H9 (cell line): Measurements from ENCODE around the gene WLS. TPM values are rescaled to one million over a fixed set of nuclear protein-coding genes. Genes with fewer than 3 reads are reported as not detected.

Experiments
- DNase-seq: peaks from one replicate; pipeline ENCODE4 v3.0.0-alpha.2; 2017
- H2AFZ ChIP-seq: one replicate; pipeline ENCODE4 v1.6.1; 2013; ENCODE audit warnings: mild to moderate bottlenecking, low read length, control low read depth, moderate library complexity
- H2AK5ac ChIP-seq: 2 replicates; pipeline ENCODE4 v1.6.1; 2013; ENCODE audit warnings: low read length, control low read depth, mixed read lengths; ENCODE audit not compliant: insufficient read length
- H2BK120ac ChIP-seq: one replicate; pipeline ENCODE4 v1.6.1; 2013; ENCODE audit warnings: low read depth, mild to moderate bottlenecking, low read length, control low read depth, inconsistent platforms; ENCODE audit not compliant: poor library complexity, severe bottlenecking
- H2BK12ac ChIP-seq: 2 replicates; pipeline ENCODE4 v1.6.1; 2013; ENCODE audit warnings: low read length, control low read depth, mixed read lengths, low read depth; ENCODE audit not compliant: insufficient read length
- H2BK15ac ChIP-seq: 2 replicates; pipeline ENCODE4 v1.6.1; 2013; ENCODE audit warnings: low read depth, low read length, control low read depth
- H2BK20ac ChIP-seq: one replicate; pipeline ENCODE4 v1.6.1; 2013; ENCODE audit warnings: low read depth, mild to moderate bottlenecking, low read length, control low read depth, inconsistent platforms; ENCODE audit not compliant: poor library complexity, severe bottlenecking
- H2BK5ac ChIP-seq: 2 replicates; pipeline ENCODE4 v1.6.1; 2013; ENCODE audit warnings: low read length, control low read depth, mixed read lengths; ENCODE audit not compliant: insufficient read length
- H3K14ac ChIP-seq: 2 replicates; pipeline ENCODE4 v1.6.1; 2013; ENCODE audit warnings: low read length, control low read depth; ENCODE audit not compliant: insufficient read depth
- H3K18ac ChIP-seq: 2 replicates; pipeline ENCODE4 v1.6.1; 2013; ENCODE audit warnings: low read depth, mild to moderate bottlenecking, mixed read lengths, low read length, control low read depth; ENCODE audit not compliant: insufficient read length
- H3K23ac ChIP-seq: 2 replicates; pipeline ENCODE4 v1.6.1; 2013; ENCODE audit warnings: low read length, control low read depth, mixed read lengths, low read depth; ENCODE audit not compliant: insufficient read length
- H3K23me2 ChIP-seq: 2 replicates; pipeline ENCODE4 v1.6.1; 2013; ENCODE audit warnings: low read depth, mild to moderate bottlenecking, mixed read lengths, low read length, control low read depth; ENCODE audit not compliant: insufficient read length, poor library complexity, severe bottlenecking
- H3K27ac ChIP-seq: 2 replicates; pipeline ENCODE4 v1.5.1; 2013; ENCODE audit warnings: low read length, control low read depth, mixed read lengths, low read depth; ENCODE audit not compliant: insufficient read length
- H3K27me3 ChIP-seq: 2 replicates; pipeline ENCODE4 v1.6.1; 2013; ENCODE audit warnings: low read length, control low read depth, inconsistent platforms; ENCODE audit not compliant: insufficient read depth
- H3K4ac ChIP-seq: 2 replicates; pipeline ENCODE4 v1.6.1; 2013; ENCODE audit warnings: low read depth, mild to moderate bottlenecking, control low read depth, inconsistent platforms, low read length, moderate library complexity
- H3K4me1 ChIP-seq: 2 replicates; pipeline ENCODE4 v1.6.1; 2013; ENCODE audit warnings: low read length, control low read depth, inconsistent platforms; ENCODE audit not compliant: insufficient read depth
- H3K4me2 ChIP-seq: 2 replicates; pipeline ENCODE4 v1.6.1; 2013; ENCODE audit warnings: low read length, control low read depth, mixed read lengths; ENCODE audit not compliant: insufficient read length, insufficient read depth
- H3K56ac ChIP-seq: 2 replicates; pipeline ENCODE4 v1.6.1; 2013; ENCODE audit warnings: low read depth, mild to moderate bottlenecking, mixed read lengths, low read length, control low read depth; ENCODE audit not compliant: insufficient read length
- H3K79me1 ChIP-seq: 2 replicates; pipeline ENCODE4 v1.6.1; 2013; ENCODE audit warnings: low read depth, mild to moderate bottlenecking, moderate library complexity, low read length, control low read depth, inconsistent platforms; ENCODE audit not compliant: insufficient read depth, poor library complexity, severe bottlenecking
- H3K79me2 ChIP-seq: 2 replicates; pipeline ENCODE4 v1.6.1; 2013; ENCODE audit warnings: low read length, control low read depth, inconsistent platforms; ENCODE audit not compliant: insufficient read depth
- H3K9ac ChIP-seq: 2 replicates; pipeline ENCODE4 v1.6.1; 2013; ENCODE audit warnings: low read length, control low read depth, mixed read lengths; ENCODE audit not compliant: insufficient read length; ENCODE audit errors: extremely low read depth
- H3K9me3 ChIP-seq: one replicate; pipeline ENCODE4 v1.6.1; 2013; ENCODE audit warnings: low read depth, low read length, inconsistent platforms; ENCODE audit not compliant: control insufficient read depth
- H3T11ph ChIP-seq: one replicate; pipeline ENCODE4 v1.6.1; 2013; ENCODE audit warnings: mild to moderate bottlenecking, low read length, control low read depth, inconsistent platforms
- H4K20me1 ChIP-seq: one replicate; pipeline ENCODE4 v1.6.1; 2013; ENCODE audit not compliant: control insufficient read depth, insufficient read length, insufficient read depth
- H4K5ac ChIP-seq: 2 replicates; pipeline ENCODE4 v1.6.1; 2013; ENCODE audit warnings: low read depth, mild to moderate bottlenecking, mixed read lengths, low read length, control low read depth; ENCODE audit not compliant: insufficient read length
- H4K8ac ChIP-seq: replicated peaks from 2 replicates; pipeline ENCODE4 v1.6.1; 2013; ENCODE audit warnings: low read length, control low read depth, mixed read lengths, low read depth; ENCODE audit not compliant: insufficient read length
- H4K91ac ChIP-seq: 2 replicates; pipeline ENCODE4 v1.6.1; 2013; ENCODE audit warnings: low read depth, mild to moderate bottlenecking, moderate library complexity, mixed read lengths, low read length, control low read depth; ENCODE audit not compliant: insufficient read length
- H3K27ac Mint-ChIP-seq, 3 experiments: 2 replicates in 2 of 3; 3 replicates in 1 of 3; pipeline ENCODE4 v1.8.0; 2020 to 2021; ENCODE audit warnings: mixed read lengths in 3 of 3, mild to moderate bottlenecking in 1 of 3, moderate library complexity in 1 of 3
- H3K27me3 Mint-ChIP-seq: 2 replicates; pipeline ENCODE4 v1.8.0; 2021; ENCODE audit warnings: low read depth, mild to moderate bottlenecking, moderate library complexity, mixed read lengths
- H3K36me3 Mint-ChIP-seq, 3 experiments: 2 replicates in 2 of 3; 3 replicates in 1 of 3; pipeline ENCODE4 v1.8.0; 2020 to 2021; ENCODE audit warnings: low read depth in 3 of 3, mixed read lengths in 3 of 3; ENCODE audit not compliant: insufficient read depth in 1 of 3
- H3K4me1 Mint-ChIP-seq, 2 experiments: 2 replicates each; pipeline ENCODE4 v1.8.0; 2020; ENCODE audit warnings: mixed read lengths in 2 of 2
- H3K4me3 Mint-ChIP-seq, 2 experiments: 2 replicates in 1 of 2; 3 replicates in 1 of 2; pipeline ENCODE4 v1.8.0; 2020 to 2021; ENCODE audit warnings: mild to moderate bottlenecking in 2 of 2, mixed read lengths in 2 of 2, moderate library complexity in 1 of 2
- H3K9me3 Mint-ChIP-seq, 2 experiments: 2 replicates in 1 of 2; 3 replicates in 1 of 2; pipeline ENCODE4 v1.8.0; 2020; ENCODE audit warnings: mild to moderate bottlenecking in 2 of 2, mixed read lengths in 2 of 2, moderate library complexity in 1 of 2
- WGBS: extraction: QIAGEN DNeasy Blood & Tissue Kit; methylation state at CpG from one replicate; pipeline ENCODE4 v1.1.7; 2013; ENCODE audit warnings: missing lambda C conversion rate, low lambda C conversion rate, mixed read lengths; ENCODE audit not compliant: insufficient read length; ENCODE audit errors: extremely low coverage; 5-methylcytosine and 5-hydroxymethylcytosine counted together
- total RNA-seq: library from RNA; stranded (reverse); gene quantifications from 2 replicates; pipeline ENCODE4 v1.2.1, GENCODE V29; 2021
- TF ChIP-seq, protein P1 (sequence below): fragments of 200-600 bp; sonication (generic); conservative IDR thresholded peaks from 3 replicates; pipeline ENCODE4 v1.8.0; 2021; ENCODE audit warnings: antibody characterized with exemption, mild to moderate bottlenecking

The WLS gene
- total RNA-seq, 1 experiment from 2014 or later = 0.94 TPM

DNA sequence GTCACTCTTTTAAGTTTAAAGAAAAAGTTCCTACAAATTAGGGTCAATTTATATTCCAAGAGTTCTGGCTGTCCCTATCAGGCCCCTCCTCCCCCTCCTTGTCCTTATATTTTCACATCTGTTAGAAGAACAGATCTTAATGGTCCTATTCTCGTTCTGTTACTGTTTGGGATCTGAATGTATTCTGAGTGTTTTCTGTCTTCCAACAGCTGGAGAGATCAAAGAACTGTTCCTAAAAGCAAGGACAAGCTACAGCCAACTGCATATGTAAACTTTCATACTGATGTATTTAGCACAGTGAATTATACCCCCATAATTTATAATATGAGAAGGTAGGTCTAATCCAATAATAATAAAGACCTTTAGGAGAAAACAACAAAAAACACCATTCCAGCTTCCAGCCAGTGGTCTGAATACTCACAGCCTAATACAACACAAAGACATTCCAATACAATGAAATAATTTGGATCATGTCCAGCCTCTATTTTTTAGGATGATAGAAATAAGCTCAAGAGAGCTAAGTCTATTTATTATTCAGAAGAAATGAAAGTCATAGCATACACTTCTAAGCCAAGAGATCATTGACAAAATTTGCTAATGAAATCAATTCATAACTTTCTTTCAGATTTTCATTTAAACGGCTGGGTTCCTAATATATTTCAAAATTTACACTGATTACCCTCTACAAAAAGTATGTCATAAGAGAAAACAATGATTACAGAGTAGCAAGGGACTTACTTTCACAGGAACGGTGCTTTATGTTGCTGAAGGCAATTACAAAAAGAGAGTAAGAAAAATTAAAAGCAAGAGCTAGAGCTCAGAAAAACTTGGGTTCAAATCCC, 25.3 kb downstream of the WLS start:
- H3K79me1 ChIP-seq = no peaks in the 10 kb centered on the region
- peaks cover 27% of the 10 kb centered on the region for H3K27me3 Mint-ChIP-seq
- TF ChIP-seq, protein P1, sequence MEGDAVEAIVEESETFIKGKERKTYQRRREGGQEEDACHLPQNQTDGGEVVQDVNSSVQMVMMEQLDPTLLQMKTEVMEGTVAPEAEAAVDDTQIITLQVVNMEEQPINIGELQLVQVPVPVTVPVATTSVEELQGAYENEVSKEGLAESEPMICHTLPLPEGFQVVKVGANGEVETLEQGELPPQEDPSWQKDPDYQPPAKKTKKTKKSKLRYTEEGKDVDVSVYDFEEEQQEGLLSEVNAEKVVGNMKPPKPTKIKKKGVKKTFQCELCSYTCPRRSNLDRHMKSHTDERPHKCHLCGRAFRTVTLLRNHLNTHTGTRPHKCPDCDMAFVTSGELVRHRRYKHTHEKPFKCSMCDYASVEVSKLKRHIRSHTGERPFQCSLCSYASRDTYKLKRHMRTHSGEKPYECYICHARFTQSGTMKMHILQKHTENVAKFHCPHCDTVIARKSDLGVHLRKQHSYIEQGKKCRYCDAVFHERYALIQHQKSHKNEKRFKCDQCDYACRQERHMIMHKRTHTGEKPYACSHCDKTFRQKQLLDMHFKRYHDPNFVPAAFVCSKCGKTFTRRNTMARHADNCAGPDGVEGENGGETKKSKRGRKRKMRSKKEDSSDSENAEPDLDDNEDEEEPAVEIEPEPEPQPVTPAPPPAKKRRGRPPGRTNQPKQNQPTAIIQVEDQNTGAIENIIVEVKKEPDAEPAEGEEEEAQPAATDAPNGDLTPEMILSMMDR = no peak
- no peak overlapping the region for H2AK5ac ChIP-seq
- H3K27ac ChIP-seq = no peak overlapping the region
- no peaks in the 10 kb centered on the region for H3K9me3 ChIP-seq
- H4K20me1 ChIP-seq = no peaks in the 10 kb centered on the region
- no peak overlapping the region for H3K4me3 Mint-ChIP-seq
- no peak overlapping the region for H2BK5ac ChIP-seq
- H3K18ac ChIP-seq = no peak overlapping the region
- no peak overlapping the region for H4K91ac ChIP-seq
- no peaks in the 10 kb centered on the region for H3K9me3 Mint-ChIP-seq
- H3K4me1 ChIP-seq = no peaks in the 10 kb centered on the region
- no peak overlapping the region for H3K14ac ChIP-seq
- WGBS = no CpG with 5 or more reads among the region's 3 CpGs
- H3K4me2 ChIP-seq = no peak overlapping the region
- H3K23me2 ChIP-seq = no peaks in the 10 kb centered on the region
- no peak overlapping the region for H4K8ac ChIP-seq
- H3K23ac ChIP-seq = no peak overlapping the region
- H3K9ac ChIP-seq = no peak overlapping the region
- H3K4me1 Mint-ChIP-seq = peaks cover 4 to 11% of the 10 kb centered on the region in 2 experiments; a peak in 2 of 4 replicates
- no peak overlapping the region for H3T11ph ChIP-seq
- no peak overlapping the region for H2BK20ac ChIP-seq
- H4K5ac ChIP-seq = no peak overlapping the region
- H3K36me3 Mint-ChIP-seq = no peaks in the 10 kb centered on the region
- DNase-seq = no peak
- H2AFZ ChIP-seq = no peak overlapping the region
- no peak overlapping the region for H3K4ac ChIP-seq
- H3K79me2 ChIP-seq = no peaks in the 10 kb centered on the region
- H3K27ac Mint-ChIP-seq = no peak overlapping the region
- H2BK15ac ChIP-seq = no peak overlapping the region
- H3K27me3 ChIP-seq = no peaks in the 10 kb centered on the region
- H2BK120ac ChIP-seq = no peak overlapping the region
- no peak overlapping the region for H2BK12ac ChIP-seq
- H3K56ac ChIP-seq = no peak overlapping the region
